HAP-1 (cell line): ENCODE results near the gene FUT8.

Experiments
- DNase-seq, 2 experiments: peaks; one replicate each; pipeline ENCODE4 v3.0.0-alpha.2; 2016 to 2020; ENCODE audit warnings: low spot score in 2 of 2
- H3K27me3 ChIP-seq: fragments of 250-450 bp; sonication (Bioruptor Pico); 2 replicates; pipeline ENCODE4 v1.5.1; 2020; ENCODE audit warnings: low read depth, mild to moderate bottlenecking, moderate library complexity
- H3K36me3 ChIP-seq: fragments of 250-450 bp; sonication (Bioruptor Pico); replicated peaks from 2 replicates; pipeline ENCODE4 v1.5.1; 2020; ENCODE audit warnings: mild to moderate bottlenecking
- H3K4me1 ChIP-seq: fragments of 250-450 bp; sonication (Bioruptor Pico); 2 replicates; pipeline ENCODE4 v1.5.1; 2020; ENCODE audit warnings: mild to moderate bottlenecking
- H3K4me3 ChIP-seq: fragments of 250-450 bp; sonication (Bioruptor Pico); 2 replicates; pipeline ENCODE4 v1.5.1; 2020; ENCODE audit warnings: mild to moderate bottlenecking, moderate library complexity
- H3K9me3 ChIP-seq: fragments of 250-450 bp; sonication (Bioruptor Pico); 2 replicates; pipeline ENCODE4 v1.5.1; 2020; ENCODE audit warnings: mild to moderate bottlenecking, moderate library complexity
- in situ Hi-C: fragments of 300-500 bp; cut with MboI; formaldehyde crosslinking; loops from 3 replicates; pipeline ENCODE4 v1.14.3; 2020; ENCODE audit warnings: low sequenced_read_pairs, inconsistent platforms, mixed read lengths

Gene FUT8

DNA sequence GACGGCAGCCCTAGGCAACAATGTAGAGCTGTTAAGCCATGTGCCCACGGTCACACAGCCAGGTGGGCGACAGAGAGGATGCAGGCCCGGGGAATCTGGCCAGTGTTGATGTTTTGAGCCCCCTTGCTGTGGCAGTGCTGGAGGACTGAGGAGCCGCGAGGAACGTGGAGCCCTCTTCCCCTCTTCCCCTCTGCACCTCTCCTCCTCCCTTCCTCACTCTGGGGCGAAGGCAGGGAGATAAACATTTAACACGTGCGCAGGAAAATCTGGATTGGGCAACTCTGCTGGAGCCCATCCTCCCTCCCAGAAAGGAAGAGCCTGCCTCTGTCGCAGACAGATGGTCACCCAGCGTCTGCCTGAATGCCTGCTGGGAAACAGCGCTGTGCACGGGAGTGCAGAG lies 376.8 kb downstream of the FUT8 start:
- no peak for DNase-seq
- in situ Hi-C loops, result no loop called here

GRCh38 chr14:65790172-65790815 lies 377.8 kb downstream of the FUT8 start:
- Histone ChIP-seq H3K4me1 (no peaks in the 10 kb centered on the region), H3K27me3 (no peaks in the 10 kb centered on the region), H3K4me3 (no peak overlapping the region), H3K9me3 (no peaks in the 10 kb centered on the region), H3K36me3 (no peaks in the 10 kb centered on the region)
- DNase-seq, result no peak
- in situ Hi-C loops, result no loop called here

More for the DNA sequence above, 376.8 kb downstream of the FUT8 start:
- Histone ChIP-seq H3K4me1 (no peaks in the 10 kb centered on the region), H3K9me3 (no peaks in the 10 kb centered on the region), H3K27me3 (no peaks in the 10 kb centered on the region), H3K36me3 (no peaks in the 10 kb centered on the region), H3K4me3 (no peak overlapping the region)

DNA sequence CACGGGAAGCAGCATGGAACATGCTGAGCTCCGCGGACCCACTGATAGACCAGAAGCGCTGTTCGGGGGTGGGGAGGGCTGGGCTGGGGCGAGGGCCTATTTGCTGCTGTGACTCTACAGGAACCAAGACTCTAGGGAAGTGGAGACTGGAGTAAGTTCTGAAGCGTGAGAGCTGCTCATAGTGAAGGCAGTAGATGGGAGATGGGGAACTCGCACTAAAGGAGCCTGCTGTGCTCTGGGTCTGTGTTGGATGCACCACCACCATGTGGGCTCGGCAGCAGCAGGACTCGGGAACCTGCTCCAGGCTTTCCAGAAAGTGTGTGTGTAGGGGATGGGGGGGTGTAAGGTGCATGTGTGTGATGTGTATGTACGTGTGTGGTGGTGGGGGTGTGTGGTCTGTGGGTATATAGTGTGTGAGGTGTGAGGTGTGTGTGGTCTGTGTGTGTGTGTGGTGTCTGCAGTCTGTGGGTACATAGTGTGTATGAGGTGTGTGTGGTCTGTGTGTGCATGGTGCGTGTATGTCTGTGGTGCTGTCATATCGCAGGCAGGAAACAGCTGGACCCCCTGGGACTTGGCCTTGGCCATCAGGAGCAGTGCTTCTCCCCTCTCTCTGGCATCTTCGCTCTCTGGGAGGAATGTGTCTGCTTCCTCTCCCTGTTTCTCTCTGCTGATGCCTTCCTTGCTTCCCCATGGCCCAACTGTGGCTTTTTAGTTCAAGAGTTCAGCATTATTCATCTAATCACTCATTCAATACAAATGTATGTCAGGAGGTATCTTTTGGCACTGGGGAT lies 378.9 kb downstream of the FUT8 start:
- DNase-seq, result no peak
- Histone ChIP-seq H3K27me3 (no peaks in the 10 kb centered on the region), H3K4me1 (no peaks in the 10 kb centered on the region), H3K36me3 (no peaks in the 10 kb centered on the region), H3K9me3 (no peaks in the 10 kb centered on the region), H3K4me3 (no peak overlapping the region)
- in situ Hi-C loops, result no loop called here

GRCh38 chr14:65792208-65792905 lies 379.8 kb downstream of the FUT8 start:
- H3K27me3 ChIP-seq, result no peaks in the 10 kb centered on the region
- no peaks in the 10 kb centered on the region for H3K36me3 ChIP-seq
- H3K9me3 ChIP-seq, result no peaks in the 10 kb centered on the region
- no peak for DNase-seq
- H3K4me3 ChIP-seq, result no peak overlapping the region
- no peaks in the 10 kb centered on the region for H3K4me1 ChIP-seq
- in situ Hi-C loops, result no loop called here
